Upper lobe of right lung (tissue), 1 donor: ENCODE data around the gene ATF1. TPM values are rescaled to one million over a fixed set of nuclear protein-coding genes. Genes with fewer than 3 reads are reported as not detected.

Experiments used
- ATAC-seq: fragments of 200-7000 bp; cut with Tn5 transposase; one replicate; pipeline ENCODE4 v1.9.1; 2020; ENCODE audit warnings: mild to moderate bottlenecking, moderate library complexity
- DNase-seq: peaks from one replicate; pipeline ENCODE4 v3.0.0-alpha.2; 2020
- H3K27ac ChIP-seq: fragments of 200-600 bp; one replicate; pipeline ENCODE4 v1.8.0; 2022
- H3K27me3 ChIP-seq: fragments of 200-600 bp; one replicate; pipeline ENCODE4 v1.8.0; 2022; ENCODE audit warnings: mild to moderate bottlenecking
- H3K36me3 ChIP-seq: fragments of 200-600 bp; one replicate; pipeline ENCODE4 v1.8.0; 2022
- H3K4me1 ChIP-seq: fragments of 200-600 bp; one replicate; pipeline ENCODE4 v1.8.0; 2022
- H3K4me3 ChIP-seq: fragments of 200-600 bp; one replicate; pipeline ENCODE4 v1.8.0; 2022; ENCODE audit warnings: mild to moderate bottlenecking
- H3K9me3 ChIP-seq: fragments of 200-600 bp; one replicate; pipeline ENCODE4 v1.8.0; 2022
- CTCF ChIP-seq: fragments of 200-600 bp; IDR thresholded peaks from one replicate; pipeline ENCODE4 v1.8.0; 2022; ENCODE audit warnings: antibody characterized with exemption
- intact Hi-C: fragments of 100-400 bp; cut with DNase I; formaldehyde crosslinking; loops from one replicate; pipeline ENCODE4 v1.11.0; 2022
- long read RNA-seq: library from polyadenylated mRNA; unstranded; transcript quantifications from one replicate; pipeline ENCODE4 v2.0.0, GENCODE V29; 2021
- total RNA-seq: library from RNA; stranded (reverse); fragmentation: NEBNext Ultra II Directional; extraction: Animal tissue kit (Norgen Biotek cat#: 25700); gene quantifications from one replicate; pipeline ENCODE4 v1.2.1, GENCODE V29; 2021
- donor health status: DM: no; HTN: yes; CAD: no; lungs with severe emphysema.

The ATF1 gene
- total RNA-seq, result 36.8 TPM
- long read RNA-seq, transcript ATF1-201 (7 exons, 2,181 nt), result major isoform, 26 of 35 reads
- long read RNA-seq, partial matches to known transcripts, result 3 of 35 reads
- long read RNA-seq, other reads (novel, unspliced or antisense), result 6 of 35 reads

- no peak for TF ChIP-seq CTCF
- H3K36me3 ChIP-seq, result no peaks in the 10 kb centered on the region
- no peaks in the 10 kb centered on the region for H3K27me3 ChIP-seq
- H3K4me1 ChIP-seq, result peaks cover 15% of the 10 kb centered on the region
- no peaks in the 10 kb centered on the region for H3K9me3 ChIP-seq
- H3K27ac ChIP-seq, result peak within 1 kb of the TSS; percentile 88
- peak within 1 kb of the TSS; percentile 93 for H3K4me3 ChIP-seq
- ATAC-seq (peak; percentile 94), DNase-seq (peak; percentile 96)
- intact Hi-C loops, result no loop called here
Observed at GRCh38 chr12:50763639-50764285, at the start of gene ATF1. ATF1 (plus strand) TSS chr12:50764101; CDS start chr12:50780146, 16,045 bp downstream.

GRCh38 chr12:50715174-50715573 is 48.7 kb upstream of the ATF1 start:
- TF ChIP-seq CTCF, result no peak
- intact Hi-C loops, result no loop called here
- Histone ChIP-seq H3K27me3 (no peaks in the 10 kb centered on the region), H3K9me3 (no peaks in the 10 kb centered on the region), H3K4me1 (no peaks in the 10 kb centered on the region), H3K27ac (no peak overlapping the region), H3K36me3 (peaks cover 76% of the 10 kb centered on the region), H3K4me3 (no peak overlapping the region)
- ATAC-seq, result peak; percentile 56
- DNase-seq, result no peak

- H3K4me3 ChIP-seq, result no peak overlapping the region
- intact Hi-C loops, result no loop called here
- ATAC-seq (no peak), DNase-seq (no peak)
- H3K27ac ChIP-seq, result no peak overlapping the region
- no peak for TF ChIP-seq CTCF
- no peaks in the 10 kb centered on the region for H3K27me3 ChIP-seq
- no peaks in the 10 kb centered on the region for H3K9me3 ChIP-seq
- no peaks in the 10 kb centered on the region for H3K4me1 ChIP-seq
- peaks cover 81% of the 10 kb centered on the region for H3K36me3 ChIP-seq
Observed at GRCh38 chr12:50718760-50719159, 45.1 kb upstream of the ATF1 start.

- DNase-seq (no peak), ATAC-seq (no peak)
- no peak overlapping the region for H3K27ac ChIP-seq
- H3K9me3 ChIP-seq, result no peaks in the 10 kb centered on the region
- intact Hi-C loops, result no loop called here
- TF ChIP-seq CTCF, result no peak
- H3K36me3 ChIP-seq, result peaks cover 81% of the 10 kb centered on the region
- H3K27me3 ChIP-seq, result no peaks in the 10 kb centered on the region
- H3K4me3 ChIP-seq, result no peak overlapping the region
- no peaks in the 10 kb centered on the region for H3K4me1 ChIP-seq
Observed at GRCh38 chr12:50720085-50720484, 43.8 kb upstream of the ATF1 start.

GRCh38 chr12:50720501-50720900 is 43.4 kb upstream of the ATF1 start:
- H3K27me3 ChIP-seq, result no peaks in the 10 kb centered on the region
- no peak overlapping the region for H3K4me3 ChIP-seq
- no peak for ATAC-seq
- H3K36me3 ChIP-seq, result peaks cover 81% of the 10 kb centered on the region
- no peak overlapping the region for H3K27ac ChIP-seq
- no peak for TF ChIP-seq CTCF
- no peaks in the 10 kb centered on the region for H3K4me1 ChIP-seq
- intact Hi-C loops, result no loop called here
- no peaks in the 10 kb centered on the region for H3K9me3 ChIP-seq
- no peak for DNase-seq

GRCh38 chr12:50723865-50724264 is 40.0 kb upstream of the ATF1 start:
- DNase-seq (no peak), ATAC-seq (no peak)
- H3K27ac ChIP-seq, result no peak overlapping the region
- no peak for TF ChIP-seq CTCF
- H3K27me3 ChIP-seq, result no peaks in the 10 kb centered on the region
- no peaks in the 10 kb centered on the region for H3K9me3 ChIP-seq
- peaks cover 90% of the 10 kb centered on the region for H3K36me3 ChIP-seq
- H3K4me3 ChIP-seq, result no peak overlapping the region
- H3K4me1 ChIP-seq, result no peaks in the 10 kb centered on the region
- intact Hi-C loops, result no loop called here
